T1000 (cell line): ENCODE measurements around the gene BICD2.

ENCODE experiments used
- DNase-seq: peaks from one replicate; lab custom pipeline; 2025; ENCODE audit warnings: mixed read lengths; lab: John Stamatoyannopoulos, UW

The BICD2 gene

GRCh38 chr9:92668746-92669526, 95.7 kb downstream of the BICD2 start:
- DNase-seq = no peak

GRCh38 chr9:92666912-92667532, 97.6 kb downstream of the BICD2 start:
- DNase-seq = no peak

- no peak for DNase-seq
Observed at GRCh38 chr9:92666236-92666635, 98.4 kb downstream of the BICD2 start.

GRCh38 chr9:92665836-92666235, 98.8 kb downstream of the BICD2 start:
- DNase-seq = no peak

DNA sequence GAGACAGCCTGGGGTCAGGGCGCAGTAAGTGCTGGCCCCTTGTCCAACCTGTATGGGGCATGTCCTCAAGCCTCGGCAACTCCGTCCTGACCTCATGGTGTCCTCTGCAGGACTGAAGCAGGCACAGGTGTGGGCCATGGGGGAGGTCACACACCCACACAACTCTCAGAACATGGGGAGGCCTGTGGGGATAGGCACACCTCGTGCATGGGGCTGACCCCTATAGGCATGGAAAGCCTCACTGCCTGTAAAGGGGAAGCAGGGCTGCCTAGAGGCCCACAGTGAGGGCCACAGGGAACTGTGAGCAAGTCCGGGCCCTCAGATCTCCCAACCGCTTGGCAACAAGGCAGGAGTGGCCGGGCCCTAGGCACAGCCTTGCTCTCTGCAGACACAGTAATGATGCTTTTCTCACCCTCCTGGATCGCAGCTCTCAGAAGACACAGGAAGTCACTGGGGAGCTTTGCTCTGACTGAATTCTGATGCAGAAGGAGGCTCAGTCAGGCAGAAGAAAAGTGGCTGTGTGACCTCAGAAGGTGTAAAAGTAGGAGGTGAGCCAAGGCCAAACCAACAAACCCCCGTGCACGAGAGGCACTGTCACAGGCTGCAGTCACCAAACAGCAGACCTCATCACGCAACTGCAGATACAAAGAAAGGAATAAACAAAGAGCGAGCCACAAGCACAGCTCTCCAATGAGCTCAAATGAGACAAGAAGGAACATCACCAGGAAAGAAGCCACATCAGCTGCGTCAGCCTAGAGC, 100.1 kb downstream of the BICD2 start:
- DNase-seq = no peak

DNA sequence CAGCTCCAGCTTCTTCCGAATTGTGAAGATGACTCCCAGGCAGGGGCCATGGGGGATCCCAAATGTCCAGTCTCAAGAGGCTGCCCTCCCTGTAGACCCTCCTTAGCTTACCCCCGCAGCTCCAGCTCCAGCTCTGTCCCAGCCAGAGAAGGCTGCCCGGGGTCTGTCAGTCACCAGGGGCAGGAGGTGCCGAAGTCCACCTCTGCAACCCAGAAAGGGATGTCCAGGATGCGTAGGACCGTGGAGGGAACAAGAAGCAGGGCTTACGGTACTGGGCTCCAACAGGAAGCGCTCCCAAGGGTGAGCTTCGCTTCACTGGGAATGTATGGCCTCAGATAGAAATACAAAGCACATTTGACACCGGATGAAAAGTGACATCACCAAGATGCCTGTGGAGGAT, 100.7 kb downstream of the BICD2 start:
- no peak for DNase-seq

GRCh38 chr9:92663126-92663525, 101.5 kb downstream of the BICD2 start:
- no peak for DNase-seq

GRCh38 chr9:92661743-92662142, 102.9 kb downstream of the BICD2 start:
- no peak for DNase-seq
